ENCODE data around the gene LRRC27.
"Not testable (repeated sequence)": the region's sequence is repeated elsewhere in the genome, so short reads cannot be mapped to it uniquely, and the experiment has no call there.

LRRC27 gene

GRCh38 chr10:132331601-132332432 lies at the start of gene LRRC27:
Gene LRRC27 (plus strand): TSS chr10:132332193. CDS start chr10:132333525, 1,332 bp downstream.
- peak; percentile 100 for DNase-seq (ENCODE audit: low read depth in 2 of 2)

GRCh38 chr10:132282667-132283603 lies 49.1 kb upstream of the LRRC27 start:
- DNase-seq (ENCODE audit: low read depth in 2 of 2) = no peak

- no peak for DNase-seq (ENCODE audit: low read depth in 2 of 2)
Measured at GRCh38 chr10:132283604-132284382, 48.2 kb upstream of the LRRC27 start.

- DNase-seq (ENCODE audit: low read depth in 2 of 2) = no peak
Measured at GRCh38 chr10:132289439-132289838, 42.6 kb upstream of the LRRC27 start.

- no peak for DNase-seq (ENCODE audit: low read depth in 2 of 2)
Measured at GRCh38 chr10:132290631-132291030, 41.4 kb upstream of the LRRC27 start.

GRCh38 chr10:132291826-132292225 lies 40.2 kb upstream of the LRRC27 start:
- DNase-seq (ENCODE audit: low read depth in 2 of 2) = no peak

- DNase-seq (ENCODE audit: low read depth in 2 of 2) = no peak
Measured at GRCh38 chr10:132292287-132293200, 39.4 kb upstream of the LRRC27 start.

- no peak for DNase-seq (ENCODE audit: low read depth in 2 of 2)
Measured at GRCh38 chr10:132293201-132293812, 38.7 kb upstream of the LRRC27 start.

- no peak for DNase-seq (ENCODE audit: low read depth in 2 of 2)
Measured at GRCh38 chr10:132293813-132294520, 38.0 kb upstream of the LRRC27 start.

- DNase-seq (ENCODE audit: low read depth in 2 of 2) = no peak
Measured at GRCh38 chr10:132294561-132295318, 37.3 kb upstream of the LRRC27 start.

GRCh38 chr10:132295481-132295880 lies 36.5 kb upstream of the LRRC27 start:
- DNase-seq (ENCODE audit: low read depth in 2 of 2) = not testable (repeated sequence)

GRCh38 chr10:132296666-132297443 lies 35.1 kb upstream of the LRRC27 start:
- DNase-seq (ENCODE audit: low read depth in 2 of 2) = no peak

GRCh38 chr10:132297526-132297925 lies 34.5 kb upstream of the LRRC27 start:
- no peak for DNase-seq (ENCODE audit: low read depth in 2 of 2)

GRCh38 chr10:132298038-132298881 lies 33.7 kb upstream of the LRRC27 start:
- no peak for DNase-seq (ENCODE audit: low read depth in 2 of 2)

- no peak for DNase-seq (ENCODE audit: low read depth in 2 of 2)
Measured at GRCh38 chr10:132299371-132300336, 32.3 kb upstream of the LRRC27 start.

- DNase-seq (ENCODE audit: low read depth in 2 of 2) = no peak
Measured at GRCh38 chr10:132300582-132300981, 31.4 kb upstream of the LRRC27 start.
